ENCODE data around the gene NUTM2E. TPM values are rescaled to one million over a fixed set of nuclear protein-coding genes. Genes with fewer than 3 reads are reported as not detected.

NUTM2E gene
- total RNA-seq = not detected in 2 replicates

DNA sequence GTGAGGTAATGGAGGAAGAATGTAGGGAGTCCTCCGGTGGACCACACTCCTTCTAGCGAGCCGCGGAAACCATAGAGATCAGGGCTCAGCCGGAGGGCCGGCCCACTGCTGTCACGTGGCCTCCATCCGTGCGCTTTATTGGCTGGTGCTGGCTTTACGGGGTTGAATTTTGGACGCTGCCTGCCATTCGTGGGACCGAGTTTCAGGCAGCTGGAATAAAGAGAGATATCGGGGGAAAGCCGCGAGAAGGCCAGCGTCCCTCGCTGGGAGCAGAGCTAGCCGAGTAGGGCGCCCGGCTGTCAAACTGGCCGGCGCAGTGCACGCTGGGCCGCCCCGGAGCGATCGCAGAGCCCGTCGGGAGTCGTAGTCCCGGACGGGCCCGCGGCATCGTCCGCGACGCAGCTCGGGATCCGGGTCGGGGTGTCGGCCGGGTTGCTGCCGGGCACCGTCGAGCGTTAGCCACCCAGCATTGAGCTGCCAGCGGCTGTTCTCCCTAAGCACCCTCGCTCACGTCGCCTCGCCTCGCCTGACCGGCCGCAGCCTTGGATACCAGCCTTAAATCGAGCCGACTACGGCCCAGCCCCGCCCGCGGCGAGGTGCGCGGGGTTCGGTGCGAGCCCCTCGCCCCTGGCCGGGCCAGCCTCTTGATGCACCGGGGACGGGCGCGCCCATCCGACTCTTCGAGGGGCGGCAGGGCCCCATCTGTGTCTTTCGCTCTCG, at the start of gene NUTM2E:
NUTM2E (plus strand) TSS at position 244 of the 720 bp plus-strand sequence. CDS start 15,002 bp downstream, outside the sequence.

Other genes with a start within 250 kb of the NUTM2E start
- gene SFTPA1, start 215.8 kb upstream of the NUTM2E start, total RNA-seq = not detected in 2 replicates
- 0.16 and 0.18 TPM in 2 replicates for gene NUTM2B, start 123.5 kb upstream of the NUTM2E start, total RNA-seq
- 0.36 TPM in 1 of 2 replicates, not detected in the other for gene SFTPD, start 122.4 kb downstream of the NUTM2E start, total RNA-seq

All from cardiac atrium fibroblast (primary cell).